Calu3 (cell line): ENCODE data around the gene RXRB. TPM values are rescaled to one million over a fixed set of nuclear protein-coding genes. Genes with fewer than 3 reads are reported as not detected.
"Not testable (repeated sequence)": the region's sequence is repeated elsewhere in the genome, so short reads cannot be mapped to it uniquely, and the experiment has no call there.

ENCODE experiments used
- BruUV-seq: library from RNA; stranded (reverse); fragments of 400-500 nt; replicated peaks from 2 replicates; lab custom pipeline; 2021; lab: Mats Ljungman, UMichigan
- CTCF ChIA-PET: fragments of 300-600 bp; sonication (Branson Sonifier 250); formaldehyde crosslinking; loops from one replicate; lab custom pipeline; 2022; ENCODE audit warnings: antibody characterized with exemption; lab: Charles Lee
- DNase-seq: peaks from one replicate; pipeline ENCODE4 v3.0.0; 2022
- H3K27ac Mint-ChIP-seq: one replicate; pipeline ENCODE4 v1.8.0; 2022; ENCODE audit warnings: mixed read lengths; ENCODE audit not compliant: unreplicated experiment
- H3K27me3 Mint-ChIP-seq: one replicate; pipeline ENCODE4 v1.8.0; 2022; ENCODE audit warnings: mixed read lengths; ENCODE audit not compliant: unreplicated experiment
- H3K36me3 Mint-ChIP-seq: one replicate; pipeline ENCODE4 v1.8.0; 2022; ENCODE audit warnings: mild to moderate bottlenecking, moderate library complexity, mixed read lengths; ENCODE audit not compliant: insufficient read depth, unreplicated experiment
- H3K4me1 Mint-ChIP-seq: one replicate; pipeline ENCODE4 v1.8.0; 2022; ENCODE audit warnings: mild to moderate bottlenecking, low read depth, mixed read lengths; ENCODE audit not compliant: unreplicated experiment
- H3K4me3 Mint-ChIP-seq: one replicate; pipeline ENCODE4 v1.8.0; 2022; ENCODE audit warnings: mild to moderate bottlenecking, low read depth, moderate library complexity, mixed read lengths; ENCODE audit not compliant: unreplicated experiment
- H3K9me3 Mint-ChIP-seq: one replicate; pipeline ENCODE4 v1.8.0; 2022; ENCODE audit warnings: low read depth, mixed read lengths; ENCODE audit not compliant: unreplicated experiment
- intact Hi-C: fragments of 100-400 bp; cut with micrococcal nuclease; formaldehyde crosslinking; loops from one replicate; pipeline ENCODE4 v1.10.0; 2022; ENCODE audit not compliant: unreplicated experiment
- total RNA-seq: library from RNA; stranded (reverse); gene quantifications from 2 replicates; pipeline ENCODE4 v1.2.3, GENCODE V29; 2022
- TF ChIP-seq, protein P1 (sequence below): fragments of 200-600 bp; IDR thresholded peaks from one replicate; pipeline ENCODE4 v1.8.0; 2022; ENCODE audit warnings: antibody characterized with exemption; ENCODE audit not compliant: unreplicated experiment

The RXRB gene
- total RNA-seq, 1 experiment from 2014 or later = 78.3 TPM

DNA sequence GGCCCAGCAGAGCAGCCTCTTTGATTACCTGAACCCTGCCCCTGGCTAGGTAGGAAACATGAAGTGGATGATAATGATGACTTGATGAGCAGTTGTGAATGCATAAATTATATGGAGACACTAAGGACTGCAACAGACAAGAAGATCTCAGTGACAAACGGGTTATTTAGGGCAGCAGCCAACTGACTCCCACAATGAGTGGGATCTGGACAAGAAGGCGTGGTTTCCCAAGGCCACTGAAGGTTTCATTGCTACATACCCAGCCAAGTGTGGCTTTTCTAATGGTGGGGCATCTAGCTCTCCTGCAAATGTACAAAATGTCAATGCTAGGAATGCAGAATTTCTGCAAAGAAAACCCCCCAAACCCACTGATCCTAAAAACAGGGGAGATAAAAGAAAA is 37.3 kb upstream of the RXRB start:
- CTCF ChIA-PET = interaction anchor here (0.6 to 2.2 kb wide), 3 partner anchors 11 to 84 kb away, joined by 3 to 7 read pairs (median 4); no protein-coding TSS in a partner anchor
- Mint-ChIP-seq H3K9me3 (no peaks in the 10 kb centered on the region), H3K27me3 (peaks cover 87% of the 10 kb centered on the region), H3K27ac (no peak overlapping the region), H3K36me3 (no peaks in the 10 kb centered on the region), H3K4me3 (no peak overlapping the region), H3K4me1 (no peaks in the 10 kb centered on the region)
- TF ChIP-seq, protein P1, sequence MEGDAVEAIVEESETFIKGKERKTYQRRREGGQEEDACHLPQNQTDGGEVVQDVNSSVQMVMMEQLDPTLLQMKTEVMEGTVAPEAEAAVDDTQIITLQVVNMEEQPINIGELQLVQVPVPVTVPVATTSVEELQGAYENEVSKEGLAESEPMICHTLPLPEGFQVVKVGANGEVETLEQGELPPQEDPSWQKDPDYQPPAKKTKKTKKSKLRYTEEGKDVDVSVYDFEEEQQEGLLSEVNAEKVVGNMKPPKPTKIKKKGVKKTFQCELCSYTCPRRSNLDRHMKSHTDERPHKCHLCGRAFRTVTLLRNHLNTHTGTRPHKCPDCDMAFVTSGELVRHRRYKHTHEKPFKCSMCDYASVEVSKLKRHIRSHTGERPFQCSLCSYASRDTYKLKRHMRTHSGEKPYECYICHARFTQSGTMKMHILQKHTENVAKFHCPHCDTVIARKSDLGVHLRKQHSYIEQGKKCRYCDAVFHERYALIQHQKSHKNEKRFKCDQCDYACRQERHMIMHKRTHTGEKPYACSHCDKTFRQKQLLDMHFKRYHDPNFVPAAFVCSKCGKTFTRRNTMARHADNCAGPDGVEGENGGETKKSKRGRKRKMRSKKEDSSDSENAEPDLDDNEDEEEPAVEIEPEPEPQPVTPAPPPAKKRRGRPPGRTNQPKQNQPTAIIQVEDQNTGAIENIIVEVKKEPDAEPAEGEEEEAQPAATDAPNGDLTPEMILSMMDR = no peak
- intact Hi-C loops = no loop called here
- BruUV-seq = no TSS peak
- no peak for DNase-seq

DNA sequence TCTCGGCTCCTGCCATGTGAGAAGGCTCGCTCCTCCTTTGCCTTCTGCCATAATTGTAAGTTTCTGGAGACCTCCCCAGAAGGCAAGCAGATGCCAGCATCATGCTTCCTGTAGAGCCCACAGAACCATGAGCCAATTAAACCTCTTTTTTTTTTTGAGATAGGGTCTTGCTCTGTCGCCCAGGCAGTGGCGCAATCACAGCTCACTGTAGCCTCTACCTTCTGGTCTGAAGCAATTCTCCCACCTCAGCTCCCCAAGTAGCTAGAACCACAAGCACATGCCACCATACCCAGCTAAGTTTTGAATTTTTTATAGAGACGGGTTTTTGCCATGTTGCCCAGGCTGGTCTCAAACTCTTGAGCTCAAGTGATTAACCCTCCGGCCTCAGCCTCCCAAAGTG is 36.4 kb upstream of the RXRB start:
- H3K36me3 Mint-ChIP-seq = no peaks in the 10 kb centered on the region
- no peak for DNase-seq
- H3K4me3 Mint-ChIP-seq = no peak overlapping the region
- BruUV-seq = no TSS peak
- intact Hi-C loops = no loop called here
- peaks cover 87% of the 10 kb centered on the region for H3K27me3 Mint-ChIP-seq
- CTCF ChIA-PET = interaction anchor here (1.4 kb wide), 1 partner anchor 11 kb away, joined by 4 read pairs; no protein-coding TSS in a partner anchor
- no peak overlapping the region for H3K27ac Mint-ChIP-seq
- no peaks in the 10 kb centered on the region for H3K9me3 Mint-ChIP-seq
- peaks cover 6% of the 10 kb centered on the region for H3K4me1 Mint-ChIP-seq
- TF ChIP-seq, protein P1 = no peak

DNA sequence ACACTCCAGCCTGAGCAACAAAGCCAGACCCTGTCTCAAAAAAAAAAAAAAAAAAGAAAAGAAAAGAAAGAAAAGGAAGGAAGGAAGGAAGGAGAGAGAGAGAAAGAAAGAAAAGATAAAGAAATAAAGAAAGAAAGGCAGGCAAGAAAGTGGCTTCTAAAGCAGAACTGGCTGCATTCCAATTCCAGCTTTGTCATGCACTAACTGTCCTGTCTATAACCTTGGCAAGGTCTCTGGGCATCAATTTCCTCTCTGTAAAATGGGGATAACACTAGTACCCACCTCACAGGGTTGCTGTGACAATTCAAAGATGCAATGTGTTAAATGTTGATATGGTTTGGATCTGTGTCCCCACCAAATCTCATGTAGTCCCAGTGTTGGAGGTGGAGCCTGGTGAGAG is 35.9 kb upstream of the RXRB start:
- peaks cover 10% of the 10 kb centered on the region for H3K4me1 Mint-ChIP-seq
- DNase-seq = no peak
- no peak overlapping the region for H3K27ac Mint-ChIP-seq
- H3K4me3 Mint-ChIP-seq = no peak overlapping the region
- no peaks in the 10 kb centered on the region for H3K9me3 Mint-ChIP-seq
- H3K36me3 Mint-ChIP-seq = no peaks in the 10 kb centered on the region
- peaks cover 87% of the 10 kb centered on the region for H3K27me3 Mint-ChIP-seq
- CTCF ChIA-PET = interaction anchor here (0.6 to 1.4 kb wide), 2 partner anchors 12 to 1347 kb away, joined by 3 to 4 read pairs; no protein-coding TSS in a partner anchor
- no TSS peak for BruUV-seq
- TF ChIP-seq, protein P1 = no peak
- intact Hi-C loops = no loop called here

DNA sequence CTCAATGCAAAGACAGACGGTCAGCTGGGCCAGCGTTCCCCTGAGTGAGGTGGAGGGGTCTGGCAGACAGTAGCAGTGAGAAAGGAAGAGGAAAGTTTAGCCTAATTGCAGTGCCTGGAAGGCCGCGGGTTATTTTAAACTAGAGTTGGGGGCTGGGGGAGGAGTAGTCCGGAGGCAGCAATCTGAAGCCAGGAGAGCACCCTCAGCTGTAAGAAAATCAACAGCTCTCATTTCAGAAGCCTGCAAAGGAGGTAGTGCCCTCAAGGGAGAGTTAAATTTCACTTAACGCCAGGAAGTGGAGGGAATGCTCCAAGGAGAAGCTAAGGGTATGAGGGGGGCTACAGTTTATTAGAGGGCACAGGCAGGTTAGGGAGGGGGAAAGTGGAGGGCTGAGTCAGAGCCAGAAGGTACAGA is 34.8 kb upstream of the RXRB start:
- TF ChIP-seq, protein P1 = no peak
- H3K27me3 Mint-ChIP-seq = peaks cover 86% of the 10 kb centered on the region
- no peak overlapping the region for H3K4me3 Mint-ChIP-seq
- no peaks in the 10 kb centered on the region for H3K9me3 Mint-ChIP-seq
- H3K27ac Mint-ChIP-seq = no peak overlapping the region
- intact Hi-C loops = no loop called here
- CTCF ChIA-PET = interaction anchor here (0.7 kb wide), 1 partner anchor 13 kb away, joined by 3 read pairs; no protein-coding TSS in a partner anchor
- no TSS peak for BruUV-seq
- H3K36me3 Mint-ChIP-seq = no peaks in the 10 kb centered on the region
- DNase-seq = no peak
- peaks cover 14% of the 10 kb centered on the region for H3K4me1 Mint-ChIP-seq

DNA sequence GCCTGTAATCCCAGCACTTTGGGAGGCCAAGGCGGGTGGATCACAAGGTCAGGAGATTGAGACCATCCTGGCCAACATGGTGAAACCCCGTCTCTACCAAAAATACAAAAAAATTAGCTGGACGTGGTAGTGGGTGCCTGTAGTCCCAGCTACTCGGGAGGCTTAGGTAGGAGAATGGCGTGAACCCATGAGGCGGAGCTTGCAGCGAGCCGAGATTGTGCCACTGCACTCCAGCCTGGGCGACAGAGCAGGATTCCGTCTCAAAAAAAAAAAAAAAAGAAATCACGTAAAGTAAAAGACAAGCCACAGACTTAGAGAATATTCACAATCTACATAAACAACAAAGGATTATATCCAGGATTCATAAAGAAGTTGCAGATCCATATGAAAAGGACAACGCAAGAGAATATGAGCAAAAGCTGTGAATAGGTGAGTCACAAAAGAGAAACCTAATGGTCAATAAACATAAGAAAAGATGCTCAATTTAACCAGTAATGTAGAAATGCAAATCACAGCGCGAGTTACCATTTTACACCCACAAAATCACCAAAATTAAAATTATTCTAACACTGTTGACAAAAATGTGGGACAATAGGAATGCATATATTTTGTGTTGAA is 26.1 kb upstream of the RXRB start:
- H3K27ac Mint-ChIP-seq, BruUV-seq, intact Hi-C loops, H3K4me1 Mint-ChIP-seq, CTCF ChIA-PET, H3K36me3 Mint-ChIP-seq, H3K9me3 Mint-ChIP-seq, DNase-seq, H3K4me3 Mint-ChIP-seq: not testable (repeated sequence)
- peaks cover 75% of the 10 kb centered on the region for H3K27me3 Mint-ChIP-seq
